ENCODE results near the gene PDE10A. TPM values are rescaled to one million over a fixed set of nuclear protein-coding genes. Genes with fewer than 3 reads are reported as not detected.

The PDE10A gene
- total and polyA plus RNA-seq, 2 of the 13 experiments (the other 11 are each of a cell fraction or from before 2014, with no cell fraction given) = not detected

- WGBS (ENCODE audit: low lambda C conversion rate) = 5% methylated on average over 8 of the region's 11 CpGs
- FAIRE-seq = no peak
- TF ChIP-seq XBP1 (CRISPR knock-in tag; IDR thresholded peaks at IDR 0.05) (no peak), UBTF (CRISPR knock-in tag; IDR thresholded peaks at IDR 0.05) (no peak), SYNCRIP (IDR thresholded peaks at IDR 0.05; ENCODE audit: insufficient read depth, low read depth, low read length) (no peak), DNMT3B (CRISPR knock-in tag; conservative IDR thresholded peaks at IDR 0.05) (no peak), ZNF44 (CRISPR knock-in tag; IDR thresholded peaks at IDR 0.05) (no peak), ZNF724P (CRISPR knock-in tag; IDR thresholded peaks at IDR 0.05; ENCODE audit: borderline replicate concordance) (no peak), ZNF580 (CRISPR knock-in tag; IDR thresholded peaks at IDR 0.05; ENCODE audit: borderline replicate concordance, low read depth) (no peak), ERF (CRISPR knock-in tag; IDR thresholded peaks at IDR 0.05) (no peak), CENPX (CRISPR knock-in tag; IDR thresholded peaks at IDR 0.05) (no peak), ATAD3A (CRISPR knock-in tag; IDR thresholded peaks at IDR 0.05) (no peak), CCAR2 (optimal IDR thresholded peaks at IDR 0.05; ENCODE audit: low read depth, low read length) (no peak), ZNF230 (CRISPR knock-in tag; IDR thresholded peaks at IDR 0.05) (no peak), ZNF816 (CRISPR knock-in tag; IDR thresholded peaks at IDR 0.05; ENCODE audit: borderline replicate concordance) (no peak), KMT2A (CRISPR knock-in tag; IDR thresholded peaks at IDR 0.05) (no peak), ZFP41 (CRISPR knock-in tag; IDR thresholded peaks at IDR 0.05; ENCODE audit: borderline replicate concordance) (no peak), ZNF550 (CRISPR knock-in tag; IDR thresholded peaks at IDR 0.05; ENCODE audit: borderline replicate concordance) (no peak), PAX8 (CRISPR knock-in tag; IDR thresholded peaks at IDR 0.05; ENCODE audit: borderline replicate concordance) (no peak), ZNF512B (CRISPR knock-in tag; IDR thresholded peaks at IDR 0.05; ENCODE audit: borderline replicate concordance) (no peak), ZNF282 (IDR thresholded peaks at IDR 0.05; ENCODE audit: partially characterized antibody) (no peak)
Observed at GRCh38 chr6:165692106-165692653, 29.1 kb upstream of the PDE10A start.

More at GRCh38 chr6:165692106-165692653, 29.1 kb upstream of the PDE10A start:
- CTCF ChIA-PET (ENCODE audit: low intra/inter-chr PET ratio, low total read pairs) = no interaction called here
- H3K27me3 ChIP-seq (ENCODE audit: control insufficient read depth in 1 of 2, insufficient read depth in 2 of 2, low read length in 2 of 2) = peaks cover 0 to 12% of the 10 kb centered on the region in 2 experiments; a peak in 2 of 5 replicates
- DNase-seq (ENCODE audit: low spot score) (no peak), ATAC-seq (no peak)
- H3K79me2 ChIP-seq (ENCODE audit: insufficient read depth, low read length) = no peaks in the 10 kb centered on the region
- intact Hi-C loops (cut with micrococcal nuclease; ENCODE audit: unreplicated experiment) = no loop called here
- no TSS peak for BruUV-seq (replicated peaks)
- no peaks in the 10 kb centered on the region for H3K4me1 ChIP-seq (ENCODE audit: insufficient read depth, low read length)
- no peaks in the 10 kb centered on the region for H4K20me1 ChIP-seq (ENCODE audit: insufficient read depth, low read length)
- POLR2A ChIA-PET = no interaction called here
- H3K9ac ChIP-seq (ENCODE audit: insufficient read depth, low read depth, low read length) = no peak overlapping the region
- no peak overlapping the region for H3K4me3 ChIP-seq (replicated peaks in 1 of 3; ENCODE audit: insufficient read depth in 1 of 3, low read depth in 2 of 3, low read length in 3 of 3)
- H2AFZ ChIP-seq (ENCODE audit: low read length) = no peak overlapping the region
- in situ Hi-C loops (cut with HindIII; ENCODE audit: extremely low pct_ligation_motif_present, low pct_unique_long_range_greater_than_20kb) = no loop called here
- H3K36me3 ChIP-seq (replicated peaks in 1 of 2; ENCODE audit: control insufficient read depth in 1 of 2, insufficient read depth in 2 of 2, low read length in 2 of 2) = no peaks in the 10 kb centered on the region
- no peak overlapping the region for H3K27ac ChIP-seq (ENCODE audit: extremely low read length, insufficient read depth, low read length)
- no peaks in the 10 kb centered on the region for H3K9me3 ChIP-seq (ENCODE audit: low read length)
- no peak overlapping the region for H3K4me2 ChIP-seq (ENCODE audit: low read depth, low read length)

All from HepG2 (cell line).